IMR-90 (cell line): ENCODE data around the gene MAPK8IP1. TPM values are rescaled to one million over a fixed set of nuclear protein-coding genes. Genes with fewer than 3 reads are reported as not detected.
A peak's percentile ranks its signal among the peaks of the same experiment; 100 is the strongest.

Experiments used
- ATAC-seq: fragments of 200-7000 bp; cut with Tn5 transposase; 2 replicates; pipeline ENCODE4 v1.9.1; 2020; ENCODE audit warnings: low read depth, mild to moderate bottlenecking, moderate library complexity
- BruUV-seq: library from RNA; stranded (reverse); fragments of 400-500 nt; replicated peaks from 2 replicates; lab custom pipeline; 2021; lab: Mats Ljungman, UMichigan
- CTCF ChIA-PET: fragments of 300-600 bp; formaldehyde crosslinking; extraction: SDS; loops from one replicate; lab custom pipeline; 2021; ENCODE audit warnings: antibody characterized with exemption; lab: Yijun Ruan, JAX
- POLR2A ChIA-PET: fragments of 300-600 bp; sonication (Branson Sonifier 250); formaldehyde crosslinking; loops from one replicate; lab custom pipeline; 2022; ENCODE audit warnings: antibody characterized with exemption; ENCODE audit not compliant: unreplicated experiment; lab: Charles Lee
- DNase-seq: peaks from one replicate; pipeline ENCODE4 v3.0.0; 2013
- H2AFZ ChIP-seq: replicated peaks from 2 replicates; pipeline ENCODE3; 2013; ENCODE audit warnings: low read length, mild to moderate bottlenecking; ENCODE audit not compliant: poor library complexity
- H2AK5ac ChIP-seq: 2 replicates; pipeline ENCODE4 v1.6.1; 2013; ENCODE audit warnings: low read depth, low read length, inconsistent platforms
- H2AK9ac ChIP-seq: replicated peaks from 2 replicates; pipeline ENCODE3; 2013; ENCODE audit warnings: mild to moderate bottlenecking, low read depth, low read length, moderate library complexity; ENCODE audit not compliant: poor library complexity
- H2BK120ac ChIP-seq: 2 replicates; pipeline ENCODE4 v1.6.1; 2013; ENCODE audit warnings: low read depth, low read length, inconsistent platforms
- H2BK15ac ChIP-seq: 3 replicates; pipeline ENCODE4 v1.6.1; 2013; ENCODE audit warnings: low read depth, low read length, inconsistent platforms
- H2BK20ac ChIP-seq: 2 replicates; pipeline ENCODE4 v1.6.1; 2013; ENCODE audit warnings: low read depth, mild to moderate bottlenecking, inconsistent platforms, low read length, moderate library complexity
- H2BK5ac ChIP-seq: 2 replicates; pipeline ENCODE4 v1.6.1; 2013; ENCODE audit warnings: mild to moderate bottlenecking, low read depth, low read length, inconsistent platforms; ENCODE audit not compliant: poor library complexity, severe bottlenecking
- H3K14ac ChIP-seq: replicated peaks from 2 replicates; pipeline ENCODE4 v1.6.1; 2013; ENCODE audit warnings: low read depth, low read length, inconsistent platforms
- H3K18ac ChIP-seq: 2 replicates; pipeline ENCODE4 v1.6.1; 2013; ENCODE audit warnings: low read depth, low read length, control low read depth
- H3K23ac ChIP-seq: 2 replicates; pipeline ENCODE4 v1.6.1; 2013; ENCODE audit warnings: low read depth, low read length, inconsistent platforms
- H3K27ac ChIP-seq: 2 replicates; pipeline ENCODE4 v1.5.1; 2013; ENCODE audit warnings: mild to moderate bottlenecking, control low read depth, low read length; ENCODE audit not compliant: insufficient read depth
- H3K27me3 ChIP-seq: 2 replicates; pipeline ENCODE4 v1.6.1; 2013; ENCODE audit warnings: low read length; ENCODE audit not compliant: control insufficient read depth, insufficient read depth
- H3K36me3 ChIP-seq: 2 replicates; pipeline ENCODE4 v1.6.1; 2013; ENCODE audit warnings: low read length, mixed read lengths; ENCODE audit not compliant: control insufficient read depth, insufficient read depth
- H3K4ac ChIP-seq: 2 replicates; pipeline ENCODE4 v1.6.1; 2013; ENCODE audit warnings: low read depth, low read length, inconsistent platforms
- H3K4me1 ChIP-seq: 2 replicates; pipeline ENCODE4 v1.6.1; 2013; ENCODE audit warnings: low read length, mixed read lengths; ENCODE audit not compliant: control insufficient read depth, insufficient read depth
- H3K4me2 ChIP-seq: 2 replicates; pipeline ENCODE4 v1.6.1; 2013; ENCODE audit warnings: low read depth, mild to moderate bottlenecking, control low read depth, low read length, moderate library complexity
- H3K4me3 ChIP-seq: 2 replicates; pipeline ENCODE4 v1.5.1; 2013; ENCODE audit warnings: low read depth, mild to moderate bottlenecking, control low read depth, low read length, moderate library complexity; ENCODE audit not compliant: insufficient read depth
- H3K56ac ChIP-seq: 2 replicates; pipeline ENCODE4 v1.6.1; 2013; ENCODE audit warnings: low read length, inconsistent platforms; ENCODE audit not compliant: insufficient read depth; ENCODE audit errors: extremely low read depth
- H3K79me1 ChIP-seq, 2 experiments: 2 replicates each; pipeline ENCODE4 v1.6.1; 2013; ENCODE audit warnings: low read length in 2 of 2, inconsistent platforms in 1 of 2, low read depth in 1 of 2
- H3K9ac ChIP-seq: 2 replicates; pipeline ENCODE4 v1.6.1; 2013; ENCODE audit warnings: low read depth, low read length, control low read depth
- H3K9me1 ChIP-seq: 2 replicates; pipeline ENCODE4 v1.6.1; 2013; ENCODE audit warnings: low read length, inconsistent platforms; ENCODE audit not compliant: insufficient read depth
- H3K9me3 ChIP-seq: 2 replicates; pipeline ENCODE4 v1.6.1; 2013; ENCODE audit warnings: low read length; ENCODE audit not compliant: control insufficient read depth, insufficient read depth
- H4K20me1 ChIP-seq: 2 replicates; pipeline ENCODE4 v1.6.1; 2013; ENCODE audit warnings: low read length, inconsistent platforms; ENCODE audit not compliant: insufficient read depth
- H4K5ac ChIP-seq: 2 replicates; pipeline ENCODE4 v1.6.1; 2013; ENCODE audit warnings: mild to moderate bottlenecking, low read depth, low read length, control low read depth
- H4K8ac ChIP-seq, 2 experiments: 2 replicates each; pipeline ENCODE4 v1.6.1; 2013; ENCODE audit warnings: low read depth in 2 of 2, low read length in 2 of 2, control low read depth in 1 of 2, inconsistent platforms in 1 of 2
- H4K91ac ChIP-seq: 2 replicates; pipeline ENCODE4 v1.6.1; 2013; ENCODE audit warnings: low read depth, low read length, inconsistent platforms; ENCODE audit not compliant: insufficient read depth
- CEBPB ChIP-seq: IDR thresholded peaks from 2 replicates; pipeline ENCODE4 v1.6.1; 2012; ENCODE audit warnings: low read depth, low read length, improper control_type of control experiment
- CHD1 ChIP-seq: IDR thresholded peaks from 2 replicates; pipeline ENCODE4 v1.6.1; 2012; ENCODE audit warnings: low read depth, low read length, improper control_type of control experiment
- CTCF ChIP-seq: conservative IDR thresholded peaks from 2 replicates; pipeline ENCODE4 v1.5.1; 2012; ENCODE audit warnings: mild to moderate bottlenecking, low read depth, low read length, improper control_type of control experiment
- FOS ChIP-seq: fragments of 150-350 bp; IDR thresholded peaks from 2 replicates; pipeline ENCODE4 v1.6.1; 2016; ENCODE audit warnings: low read depth, low read length
- MAFK ChIP-seq: IDR thresholded peaks from 2 replicates; pipeline ENCODE4 v1.6.1; 2012; ENCODE audit warnings: low read depth, low read length, improper control_type of control experiment
- NFE2L2 ChIP-seq: fragments of 150-350 bp; IDR thresholded peaks from 2 replicates; pipeline ENCODE4 v1.6.1; 2016; ENCODE audit warnings: low read depth, mild to moderate bottlenecking, low read length
- POLR2A ChIP-seq: IDR thresholded peaks from 2 replicates; pipeline ENCODE4 v1.6.1; 2012; ENCODE audit warnings: mild to moderate bottlenecking, low read depth, low read length
- RAD21 ChIP-seq: IDR thresholded peaks from 2 replicates; pipeline ENCODE4 v1.6.1; 2012; ENCODE audit warnings: low read length, improper control_type of control experiment
- RCOR1 ChIP-seq: IDR thresholded peaks from 2 replicates; pipeline ENCODE4 v1.6.1; 2012; ENCODE audit warnings: mild to moderate bottlenecking, low read length, improper control_type of control experiment; ENCODE audit not compliant: insufficient replicate concordance
- RFX5 ChIP-seq: IDR thresholded peaks from 2 replicates; pipeline ENCODE4 v1.8.0; 2012; ENCODE audit warnings: low read depth, mild to moderate bottlenecking, low read length, moderate library complexity
- SMC3 ChIP-seq: fragments of 150-350 bp; IDR thresholded peaks from 2 replicates; pipeline ENCODE4 v1.6.1; 2016; ENCODE audit warnings: low read depth, mild to moderate bottlenecking, antibody characterized with exemption, low read length, moderate library complexity
- WGBS, 2 experiments: methylation state at CpG; one replicate each; pipeline versions ENCODE4 v1.1.5 to v1.1.7; 2013; ENCODE audit warnings: missing lambda C conversion rate in 2 of 2; ENCODE audit not compliant: insufficient read length in 1 of 2; ENCODE audit errors: extremely low coverage in 2 of 2; 5-methylcytosine and 5-hydroxymethylcytosine counted together
- dilution Hi-C: fragments of 300-500 bp; cut with HindIII; formaldehyde crosslinking; loops from one replicate; pipeline ENCODE4 v1.14.3; 2018; ENCODE audit warnings: low sequenced_read_pairs; ENCODE audit not compliant: unreplicated experiment
- in situ Hi-C: fragments of 300-500 bp; cut with MboI; formaldehyde crosslinking; loops from 3 replicates; pipeline ENCODE4 v1.14.3; 2019; ENCODE audit warnings: low sequenced_read_pairs, inconsistent platforms, mixed read lengths
- intact Hi-C: fragments of 100-400 bp; cut with micrococcal nuclease; formaldehyde crosslinking; loops from 2 replicates; pipeline ENCODE4 v1.10.0; 2022
- polyA plus RNA-seq, 3 experiments: library from polyadenylated mRNA; depleted of rRNA; stranded (reverse); fragments of >200 nt; gene quantifications; 2 replicates each; pipeline ENCODE4 v1.2.3, GENCODE V29; 2012; ENCODE audit warnings: low replicate concordance in 1 of 3
- total RNA-seq: library from RNA; depleted of rRNA; stranded (reverse); fragments of >200 nt; gene quantifications from 2 replicates; pipeline ENCODE4 v1.2.3, GENCODE V29; 2012

MAPK8IP1 gene
- total and polyA plus RNA-seq, 2 of the 4 experiments (the other 2 are of a cell fraction): 6.5 to 9.6 TPM

GRCh38 chr11:45900916-45901617 is 15.6 kb downstream of the MAPK8IP1 start:
- H2AK5ac ChIP-seq: no peak overlapping the region
- ATAC-seq: no peak
- peaks cover 19% of the 10 kb centered on the region for H4K20me1 ChIP-seq
- WGBS, 2 experiments: 0% methylated on average over 1 of the region's 8 CpGs; no CpG with 5 or more reads in 1 of the 2 experiments
- no TSS peak for BruUV-seq
- H3K4me2 ChIP-seq: peak overlapping the region; percentile 83
- no peaks in the 10 kb centered on the region for H3K9me1 ChIP-seq
- peaks cover 15% of the 10 kb centered on the region for H3K36me3 ChIP-seq
- no peak overlapping the region for H3K14ac ChIP-seq
- H2AFZ ChIP-seq: peak overlapping the region; percentile 13
- H2BK5ac ChIP-seq: no peak overlapping the region
- dilution Hi-C loops (no loop called here), intact Hi-C loops (no loop called here), in situ Hi-C loops (no loop called here)
- peak overlapping the region; percentile 65; the same call in 1 of the 2 replicates for H3K23ac ChIP-seq
- H2BK120ac ChIP-seq: no peak overlapping the region; the same call in 1 of the 2 replicates
- no peak overlapping the region; the same call in 1 of the 2 replicates for H3K4ac ChIP-seq
- no peak overlapping the region for H4K91ac ChIP-seq
- H3K27me3 ChIP-seq: peaks cover 17% of the 10 kb centered on the region; the same call in 1 of the 2 replicates
- no peak for DNase-seq
- H3K9ac ChIP-seq: peak overlapping the region; percentile 27; the same call in 1 of the 2 replicates
- TF ChIP-seq POLR2A (no peak), MAFK (no peak), CHD1 (no peak), RFX5 (no peak), RCOR1 (no peak), RAD21 (no peak), CTCF (no peak), SMC3 (no peak), NFE2L2 (no peak), CEBPB (no peak), FOS (no peak)
- no peak overlapping the region for H3K18ac ChIP-seq
- POLR2A ChIA-PET: interaction anchor here (0.6 kb wide), 1 partner anchor 394 kb away, joined by 5 read pairs; no protein-coding TSS in a partner anchor
- H4K5ac ChIP-seq: no peak overlapping the region
- peak overlapping the region; percentile 71 for H2AK9ac ChIP-seq
- peaks cover 7% of the 10 kb centered on the region; the same call in 1 of the 2 replicates for H3K4me1 ChIP-seq
- H3K4me3 ChIP-seq: peak overlapping the region; percentile 50
- no peak overlapping the region for H4K8ac ChIP-seq
- no peaks in the 10 kb centered on the region for H3K9me3 ChIP-seq
- H3K56ac ChIP-seq: no peak overlapping the region
- no peak overlapping the region for H2BK15ac ChIP-seq
- H3K27ac ChIP-seq: no peak overlapping the region
- H2BK20ac ChIP-seq: no peak overlapping the region
- H3K79me1 ChIP-seq: peaks cover 0 to 4% of the 10 kb centered on the region in 2 experiments; a peak in 1 of 4 replicates
- CTCF ChIA-PET: interaction anchor here (0.5 to 1.5 kb wide), 2 partner anchors 28 to 62 kb away, joined by 4 to 6 read pairs; no protein-coding TSS in a partner anchor
